Thyroid gland (tissue), 4 donors: ENCODE data around the gene DICER1. TPM values are rescaled to one million over a fixed set of nuclear protein-coding genes. Genes with fewer than 3 reads are reported as not detected.
"Not testable (repeated sequence)": the region's sequence is repeated elsewhere in the genome, so short reads cannot be mapped to it uniquely, and the experiment has no call there.

Source experiments
- DNase-seq, 2 donors: peaks; one replicate each; pipeline ENCODE4 v3.0.0-alpha.2; 2019
- H3K27ac ChIP-seq, 3 donors: fragments of 200-600 bp; sonication (generic); 1 replicate in 2 of 3; 2 replicates in 1 of 3; pipeline ENCODE4 v1.5.1; 2016 to 2019; ENCODE audit warnings: mild to moderate bottlenecking in 1 of 3, moderate library complexity in 1 of 3
- H3K27me3 ChIP-seq: fragments of 200-600 bp; sonication (generic); one replicate; pipeline ENCODE4 v1.5.1; 2019
- H3K36me3 ChIP-seq, 2 donors: fragments of 200-600 bp; sonication (generic); one replicate each; pipeline ENCODE4 v1.5.1; 2016 to 2019
- H3K4me1 ChIP-seq, 2 donors: fragments of 200-600 bp; sonication (generic); one replicate each; pipeline ENCODE4 v1.5.1; 2017 to 2019
- H3K4me3 ChIP-seq, 3 donors: fragments of 200-600 bp; sonication (generic); replicated peaks in 1 of 3; 1 replicate in 2 of 3; 2 replicates in 1 of 3; pipeline ENCODE4 v1.5.1; 2016; ENCODE audit warnings: mild to moderate bottlenecking in 1 of 3
- H3K9me3 ChIP-seq: fragments of 200-600 bp; sonication (generic); one replicate; pipeline ENCODE4 v1.5.1; 2017
- POLR2A ChIP-seq, 2 donors: fragments of 450-650 bp; IDR thresholded peaks; one replicate each; pipeline ENCODE4 v1.6.1; 2017; ENCODE audit warnings: antibody characterized with exemption in 2 of 2, mild to moderate bottlenecking in 2 of 2, moderate library complexity in 1 of 2
- WGBS, 2 donors: methylation state at CpG; one replicate each; pipeline ENCODE4 v1.1.5; 2017; 5-methylcytosine and 5-hydroxymethylcytosine counted together
- intact Hi-C: fragments of 100-400 bp; cut with DNase I; formaldehyde crosslinking; loops from one replicate; pipeline ENCODE4 v1.15.1; 2023
- total RNA-seq, 4 donors: library from RNA; depleted of rRNA; stranded (reverse); fragments of >200 nt; gene quantifications; one replicate each; pipeline ENCODE4 v1.2.3, GENCODE V29; 2016
- TF ChIP-seq, protein P1 (sequence below), 6 experiments: fragments of 200-600 bp in 3 of 6; fragments of 450-650 bp in 3 of 6; sonication (generic) in 3 of 6; IDR thresholded peaks; one replicate each; pipeline ENCODE4 v1.5.1; 2016 to 2019; ENCODE audit warnings: antibody characterized with exemption in 6 of 6, mild to moderate bottlenecking in 2 of 6, inconsistent platforms in 1 of 6, moderate library complexity in 1 of 6

Gene DICER1
- total RNA-seq = 10 to 100 TPM; 66.5 to 96.8 (median 78.8) TPM

DNA sequence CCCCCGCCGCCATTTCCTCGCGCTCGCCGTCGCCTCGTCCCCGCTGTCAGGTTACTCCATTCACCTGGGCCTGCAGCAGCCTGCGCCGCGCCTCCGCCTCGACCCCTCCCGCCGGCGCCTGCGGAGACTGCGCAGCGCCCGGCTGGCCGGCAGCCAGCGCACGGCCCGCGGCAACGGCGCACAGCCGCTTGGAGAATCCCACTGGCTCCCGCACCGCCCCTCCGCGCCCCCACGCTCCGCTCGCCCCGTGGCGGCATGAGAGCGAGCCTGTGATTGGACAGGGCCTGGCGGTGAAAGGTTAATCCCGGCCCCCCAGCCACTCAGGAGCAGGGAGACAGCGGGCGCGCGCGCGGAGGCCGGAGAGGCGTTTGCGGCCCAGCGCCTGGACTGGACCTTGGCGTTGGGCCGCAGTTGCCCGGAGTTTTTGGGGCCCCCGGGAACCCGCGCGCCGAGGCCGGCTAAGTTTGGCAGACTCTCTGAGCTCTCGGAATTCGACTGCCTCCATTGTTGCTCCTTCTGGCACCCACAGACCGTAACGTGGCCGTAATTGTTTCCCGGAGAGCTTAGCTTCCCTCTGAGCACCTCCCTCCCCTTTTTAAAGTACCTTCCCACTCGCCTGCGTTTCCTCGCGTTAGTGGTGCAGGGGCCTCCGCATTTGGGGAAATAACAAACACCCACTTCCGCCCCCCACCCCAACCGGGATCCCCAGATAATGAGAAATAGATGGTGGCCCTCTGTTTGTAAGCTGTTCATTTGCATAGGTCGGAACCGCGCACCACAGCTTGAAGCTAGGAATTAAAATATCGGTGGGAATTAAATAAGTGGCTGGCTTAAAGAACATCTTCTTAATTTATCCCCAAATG, at the start of gene DICER1:
DICER1 (minus strand) TSS at position 203 of the 863 bp plus-strand sequence. CDS start 24,071 bp downstream, outside the sequence.
- H3K4me3 ChIP-seq = peak within 1 kb of the TSS; percentile 64 to 83 (median 74)
- peak; percentile 97 to 98 for DNase-seq
- H3K27me3 ChIP-seq = no peaks in the 10 kb centered on the region
- H3K4me1 ChIP-seq = peaks cover 32 to 35% of the 10 kb centered on the region in 2 donors
- WGBS, 2 donors = 0 to 1% methylated on average over 16 to 17 of the region's 77 CpGs
- H3K9me3 ChIP-seq = no peaks in the 10 kb centered on the region
- H3K36me3 ChIP-seq = no peaks in the 10 kb centered on the region
- TF ChIP-seq, protein P1, sequence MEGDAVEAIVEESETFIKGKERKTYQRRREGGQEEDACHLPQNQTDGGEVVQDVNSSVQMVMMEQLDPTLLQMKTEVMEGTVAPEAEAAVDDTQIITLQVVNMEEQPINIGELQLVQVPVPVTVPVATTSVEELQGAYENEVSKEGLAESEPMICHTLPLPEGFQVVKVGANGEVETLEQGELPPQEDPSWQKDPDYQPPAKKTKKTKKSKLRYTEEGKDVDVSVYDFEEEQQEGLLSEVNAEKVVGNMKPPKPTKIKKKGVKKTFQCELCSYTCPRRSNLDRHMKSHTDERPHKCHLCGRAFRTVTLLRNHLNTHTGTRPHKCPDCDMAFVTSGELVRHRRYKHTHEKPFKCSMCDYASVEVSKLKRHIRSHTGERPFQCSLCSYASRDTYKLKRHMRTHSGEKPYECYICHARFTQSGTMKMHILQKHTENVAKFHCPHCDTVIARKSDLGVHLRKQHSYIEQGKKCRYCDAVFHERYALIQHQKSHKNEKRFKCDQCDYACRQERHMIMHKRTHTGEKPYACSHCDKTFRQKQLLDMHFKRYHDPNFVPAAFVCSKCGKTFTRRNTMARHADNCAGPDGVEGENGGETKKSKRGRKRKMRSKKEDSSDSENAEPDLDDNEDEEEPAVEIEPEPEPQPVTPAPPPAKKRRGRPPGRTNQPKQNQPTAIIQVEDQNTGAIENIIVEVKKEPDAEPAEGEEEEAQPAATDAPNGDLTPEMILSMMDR (IDR thresholded peaks at IDR 0.05) = peak in 1 of 6 experiments; percentile 9
- TF ChIP-seq POLR2A (IDR thresholded peaks at IDR 0.05) = peak in 1 of 2 donors; percentile 86
- intact Hi-C loops = loop anchor here (5.0 kb wide), 1 partner anchor 380 kb away; the partner anchor contains the start of gene GLRX5
- H3K27ac ChIP-seq = peak within 1 kb of the TSS; percentile 88 to 98 (median 94)

GRCh38 chr14:95206534-95206933, 49.2 kb upstream of the DICER1 start:
- Histone ChIP-seq H3K36me3 (peaks cover 0 to 6% of the 10 kb centered on the region in 2 donors), H3K4me3 (no peak overlapping the region), H3K4me1 (peaks cover 18 to 23% of the 10 kb centered on the region in 2 donors), H3K27me3 (no peaks in the 10 kb centered on the region), H3K9me3 (no peaks in the 10 kb centered on the region), H3K27ac (no peak overlapping the region)
- 93 to 94% methylated on average over 2 of the region's 2 CpGs for WGBS, 2 donors
- DNase-seq = no peak
- no peak for TF ChIP-seq POLR2A (IDR thresholded peaks at IDR 0.05)
- TF ChIP-seq, protein P1 (IDR thresholded peaks at IDR 0.05) = no peak
- intact Hi-C loops = no loop called here

GRCh38 chr14:95204705-95205104, 47.4 kb upstream of the DICER1 start:
- peaks cover 23 to 27% of the 10 kb centered on the region in 2 donors for H3K4me1 ChIP-seq
- WGBS, 2 donors = 94 to 97% methylated on average over 2 of the region's 2 CpGs
- TF ChIP-seq, protein P1 (IDR thresholded peaks at IDR 0.05) = no peak
- no peak for TF ChIP-seq POLR2A (IDR thresholded peaks at IDR 0.05)
- no peak overlapping the region for H3K4me3 ChIP-seq
- no peak for DNase-seq
- H3K36me3 ChIP-seq = peaks cover 0 to 6% of the 10 kb centered on the region in 2 donors
- H3K27ac ChIP-seq = no peak overlapping the region
- no peaks in the 10 kb centered on the region for H3K9me3 ChIP-seq
- no peaks in the 10 kb centered on the region for H3K27me3 ChIP-seq
- intact Hi-C loops = no loop called here

GRCh38 chr14:95201745-95202144, 44.4 kb upstream of the DICER1 start:
- Histone ChIP-seq H3K27ac (peak overlapping the region in 1 of 3 donors; percentile 62), H3K4me1 (peaks cover 25 to 38% of the 10 kb centered on the region in 2 donors)
- H3K36me3 ChIP-seq, H3K9me3 ChIP-seq, H3K27me3 ChIP-seq, DNase-seq, intact Hi-C loops, H3K4me3 ChIP-seq: not testable (repeated sequence)
- 92 to 96% methylated on average over 2 of the region's 2 CpGs for WGBS, 2 donors

GRCh38 chr14:95200404-95200803, 43.1 kb upstream of the DICER1 start:
- WGBS, 2 donors = 43 to 51% methylated on average over 3 to 7 of the region's 7 CpGs
- peak; percentile 98 for DNase-seq
- peaks cover 26 to 38% of the 10 kb centered on the region in 2 donors for H3K4me1 ChIP-seq
- no peaks in the 10 kb centered on the region for H3K9me3 ChIP-seq
- TF ChIP-seq, protein P1 (IDR thresholded peaks at IDR 0.05) = peak in 2 of 6 experiments; percentile 16 to 18
- no peak for TF ChIP-seq POLR2A (IDR thresholded peaks at IDR 0.05)
- intact Hi-C loops = no loop called here
- no peak overlapping the region for H3K4me3 ChIP-seq
- H3K27me3 ChIP-seq = no peaks in the 10 kb centered on the region
- H3K27ac ChIP-seq = peak overlapping the region; percentile 46 to 77 (median 77)
- peaks cover 0 to 6% of the 10 kb centered on the region in 2 donors for H3K36me3 ChIP-seq
